ENCODE measurements around the gene SPOCK1. TPM values are rescaled to one million over a fixed set of nuclear protein-coding genes. Genes with fewer than 3 reads are reported as not detected.

The SPOCK1 gene
- total RNA-seq, 2 donors from 2014 or later: 2.1 to 8.5 TPM

GRCh38 chr5:137200906-137201700 lies 298.0 kb downstream of the SPOCK1 start:
- intact Hi-C loops (cut with DNase I): no loop called here
- no peak for TF ChIP-seq CTCF (IDR thresholded peaks at IDR 0.05)

GRCh38 chr5:137199966-137200365 lies 299.2 kb downstream of the SPOCK1 start:
- no peak for DNase-seq
- no peak overlapping the region for H3K27ac ChIP-seq
- H3K4me3 ChIP-seq: no peak overlapping the region
- no peak for TF ChIP-seq CTCF (IDR thresholded peaks at IDR 0.05)
- intact Hi-C loops (cut with DNase I): no loop called here
- no peaks in the 10 kb centered on the region for H3K9me3 ChIP-seq
- H3K9ac ChIP-seq (ENCODE audit: low read depth in 2 of 2, low read length in 2 of 2): no peak overlapping the region
- no peaks in the 10 kb centered on the region for H3K36me3 ChIP-seq
- no peaks in the 10 kb centered on the region for H3K4me1 ChIP-seq
- no peaks in the 10 kb centered on the region for H3K27me3 ChIP-seq

More at GRCh38 chr5:137200906-137201700, 298.0 kb downstream of the SPOCK1 start:
- H3K9me3 ChIP-seq: no peaks in the 10 kb centered on the region
- no peak overlapping the region for H3K9ac ChIP-seq (ENCODE audit: low read depth in 2 of 2, low read length in 2 of 2)
- no peak overlapping the region for H3K27ac ChIP-seq
- no peak overlapping the region for H3K4me3 ChIP-seq
- H3K27me3 ChIP-seq: no peaks in the 10 kb centered on the region
- DNase-seq: no peak
- H3K36me3 ChIP-seq: no peaks in the 10 kb centered on the region
- H3K4me1 ChIP-seq: no peaks in the 10 kb centered on the region

DNA sequence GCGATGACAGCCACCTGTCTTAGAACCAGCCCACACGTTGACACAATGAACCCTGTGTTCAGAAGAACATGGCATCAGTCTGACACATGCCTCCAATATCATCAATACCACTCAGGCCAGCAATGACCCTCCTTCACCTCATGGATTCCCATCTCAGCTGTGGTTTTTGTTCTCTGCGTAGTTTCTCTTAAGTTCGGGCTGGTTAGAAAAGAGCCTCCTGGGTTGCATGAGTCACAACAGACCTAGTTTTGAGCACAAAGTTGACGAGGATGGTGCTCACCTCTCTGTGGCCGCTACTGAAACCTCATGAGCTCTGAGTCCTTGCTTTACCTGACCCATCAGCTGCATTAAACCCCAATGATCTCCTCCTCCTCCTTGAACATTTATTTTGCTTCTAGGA lies 299.9 kb downstream of the SPOCK1 start:
- no peaks in the 10 kb centered on the region for H3K9me3 ChIP-seq
- no peaks in the 10 kb centered on the region for H3K27me3 ChIP-seq
- intact Hi-C loops (cut with DNase I): no loop called here
- no peak overlapping the region for H3K27ac ChIP-seq
- H3K4me1 ChIP-seq: no peaks in the 10 kb centered on the region
- DNase-seq: no peak
- no peak for TF ChIP-seq CTCF (IDR thresholded peaks at IDR 0.05)
- no peak overlapping the region for H3K9ac ChIP-seq (ENCODE audit: low read depth in 2 of 2, low read length in 2 of 2)
- no peak overlapping the region for H3K4me3 ChIP-seq
- H3K36me3 ChIP-seq: no peaks in the 10 kb centered on the region

DNA sequence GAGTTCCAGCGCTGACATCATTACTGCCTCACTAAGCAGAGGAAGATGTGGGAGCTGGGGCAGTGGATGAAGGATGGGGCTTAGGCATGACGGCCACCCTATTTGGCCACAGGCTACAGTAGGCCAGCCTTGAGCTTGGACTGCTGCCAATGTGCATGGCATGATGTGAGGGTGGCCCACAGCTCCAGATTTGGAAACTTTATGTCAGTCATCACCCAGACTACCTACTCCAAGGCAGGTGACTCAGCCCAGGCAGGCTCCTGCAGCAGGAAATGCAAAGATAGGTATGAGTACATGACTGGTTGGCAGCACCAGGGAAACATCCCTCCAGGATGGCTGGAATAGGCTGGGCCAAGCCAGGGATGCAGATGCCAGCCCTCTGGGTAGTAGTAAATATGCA lies 303.6 kb downstream of the SPOCK1 start:
- H3K36me3 ChIP-seq: no peaks in the 10 kb centered on the region
- no peaks in the 10 kb centered on the region for H3K9me3 ChIP-seq
- TF ChIP-seq CTCF (IDR thresholded peaks at IDR 0.05): no peak
- H3K4me3 ChIP-seq: no peak overlapping the region
- no peak overlapping the region for H3K27ac ChIP-seq
- H3K4me1 ChIP-seq: no peaks in the 10 kb centered on the region
- no peak for DNase-seq
- no peaks in the 10 kb centered on the region for H3K27me3 ChIP-seq
- intact Hi-C loops (cut with DNase I): no loop called here
- H3K9ac ChIP-seq (ENCODE audit: low read depth in 2 of 2, low read length in 2 of 2): no peak overlapping the region

DNA sequence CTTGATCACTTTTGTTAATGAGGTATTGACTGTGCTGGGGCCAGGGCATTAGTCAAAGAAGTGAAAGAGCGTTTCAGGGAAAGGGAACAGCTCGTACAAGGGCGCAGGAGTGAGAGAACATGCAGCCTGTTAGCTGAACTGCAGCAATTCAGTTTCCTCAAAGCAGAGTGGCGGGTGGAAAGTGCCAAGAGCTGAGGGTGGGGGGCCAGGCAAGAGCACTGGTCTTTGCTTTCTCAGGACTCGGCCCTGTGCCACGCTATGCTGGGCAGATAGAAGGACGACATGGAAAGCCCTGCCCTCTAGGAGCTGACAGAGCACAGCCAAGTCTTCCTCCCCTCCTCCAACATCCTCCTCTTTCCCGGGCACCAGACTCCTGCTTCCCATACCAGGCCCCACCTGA lies 304.8 kb downstream of the SPOCK1 start:
- H3K27ac ChIP-seq: no peak overlapping the region
- intact Hi-C loops (cut with DNase I): no loop called here
- TF ChIP-seq CTCF (IDR thresholded peaks at IDR 0.05): no peak
- H3K9me3 ChIP-seq: no peaks in the 10 kb centered on the region
- H3K36me3 ChIP-seq: no peaks in the 10 kb centered on the region
- no peaks in the 10 kb centered on the region for H3K27me3 ChIP-seq
- H3K4me3 ChIP-seq: no peak overlapping the region
- no peak for DNase-seq
- no peak overlapping the region for H3K9ac ChIP-seq (ENCODE audit: low read depth in 2 of 2, low read length in 2 of 2)
- no peaks in the 10 kb centered on the region for H3K4me1 ChIP-seq
